Epithelial cell of proximal tubule (primary cell): ENCODE data around the gene RNPEP. TPM values are rescaled to one million over a fixed set of nuclear protein-coding genes. Genes with fewer than 3 reads are reported as not detected.
"Not testable (repeated sequence)": the region's sequence is repeated elsewhere in the genome, so short reads cannot be mapped to it uniquely, and the experiment has no call there.

ENCODE experiments used
- DNase-seq: peaks from one replicate; pipeline ENCODE4 v3.0.0-alpha.2; 2011; ENCODE audit warnings: low read depth
- H3K4me3 ChIP-seq: 2 replicates; pipeline ENCODE4 v1.5.1; 2011; ENCODE audit warnings: low read depth, mild to moderate bottlenecking, low read length
- CTCF ChIP-seq: conservative IDR thresholded peaks from 2 replicates; pipeline ENCODE4 v1.5.1; 2012; ENCODE audit warnings: low read depth, mild to moderate bottlenecking, low read length
- total RNA-seq: library from RNA; depleted of rRNA; stranded (reverse); fragments of >200 nt; gene quantifications from 2 replicates; pipeline ENCODE4 v1.2.3, GENCODE V29; 2015

Gene RNPEP
- total RNA-seq: 81.8 and 124 TPM in 2 replicates

GRCh38 chr1:201982623-201983379 is at the start of gene RNPEP:
Gene RNPEP, plus strand, starts transcription at chr1:201982648. Its CDS starts 19 bp downstream, at chr1:201982667.
- H3K4me3 ChIP-seq: peak within 1 kb of the TSS; percentile 75
- TF ChIP-seq CTCF: peak; percentile 18
- DNase-seq: no peak

- no peak for DNase-seq
- no peak for TF ChIP-seq CTCF
- H3K4me3 ChIP-seq: no peak overlapping the region
Measured at GRCh38 chr1:201933840-201934430, 48.5 kb upstream of the RNPEP start.

GRCh38 chr1:201937624-201938213 is 44.7 kb upstream of the RNPEP start:
- TF ChIP-seq CTCF: no peak
- DNase-seq: no peak
- H3K4me3 ChIP-seq: no peak overlapping the region

GRCh38 chr1:201938440-201939035 is 43.9 kb upstream of the RNPEP start:
- TF ChIP-seq CTCF: no peak
- no peak for DNase-seq
- H3K4me3 ChIP-seq: no peak overlapping the region

GRCh38 chr1:201939148-201939547 is 43.3 kb upstream of the RNPEP start:
- TF ChIP-seq CTCF: no peak
- no peak overlapping the region for H3K4me3 ChIP-seq
- DNase-seq: no peak

- DNase-seq: no peak
- no peak overlapping the region for H3K4me3 ChIP-seq
- no peak for TF ChIP-seq CTCF
Measured at GRCh38 chr1:201939574-201939973, 42.9 kb upstream of the RNPEP start.

GRCh38 chr1:201940316-201940715 is 42.1 kb upstream of the RNPEP start:
- not testable (repeated sequence) for DNase-seq, H3K4me3 ChIP-seq
